Lung (tissue), 12 donors: Measurements from ENCODE around the gene RIPOR1. TPM values are rescaled to one million over a fixed set of nuclear protein-coding genes. Genes with fewer than 3 reads are reported as not detected.
A peak's percentile ranks its signal among the peaks of the same experiment; 100 is the strongest.

ENCODE experiments used
- ATAC-seq: fragments of 200-7000 bp; cut with Tn5 transposase; one replicate; pipeline ENCODE4 v1.9.1; 2020; ENCODE audit warnings: moderate number of reproducible peaks; ENCODE audit not compliant: insufficient read depth, low FRiP score
- DNase-seq, 3 donors: peaks; one replicate each; pipeline ENCODE4 v3.0.0-alpha.2; 2013 to 2017
- H3K27ac ChIP-seq, 2 donors: one replicate each; pipeline ENCODE4 v1.5.1; 2013; ENCODE audit warnings: mild to moderate bottlenecking in 2 of 2, moderate library complexity in 2 of 2, control low read depth in 1 of 2, inconsistent platforms in 1 of 2, low read depth in 1 of 2, low read length in 1 of 2
- H3K27me3 ChIP-seq, 3 donors: one replicate each; pipeline ENCODE4 v1.5.1; 2013; ENCODE audit warnings: low read length in 2 of 3; ENCODE audit not compliant: control insufficient read depth in 3 of 3, insufficient read depth in 3 of 3
- H3K36me3 ChIP-seq, 4 donors: one replicate each; pipeline ENCODE4 v1.5.1; 2013; ENCODE audit warnings: low read length in 4 of 4, mild to moderate bottlenecking in 1 of 4, moderate library complexity in 1 of 4; ENCODE audit not compliant: control insufficient read depth in 4 of 4, insufficient read depth in 4 of 4
- H3K4me1 ChIP-seq, 5 donors: one replicate each; pipeline ENCODE4 v1.5.1; 2013; ENCODE audit warnings: low read length in 5 of 5, mild to moderate bottlenecking in 2 of 5, moderate library complexity in 1 of 5; ENCODE audit not compliant: control insufficient read depth in 5 of 5, insufficient read depth in 5 of 5
- H3K4me3 ChIP-seq: one replicate; pipeline ENCODE4 v1.5.1; 2013; ENCODE audit warnings: mild to moderate bottlenecking, control low read depth, moderate library complexity
- H3K9ac ChIP-seq, 2 donors: one replicate each; pipeline ENCODE4 v1.5.1; 2013; ENCODE audit warnings: low read length in 2 of 2, control low read depth in 1 of 2; ENCODE audit not compliant: insufficient read depth in 1 of 2
- H3K9me3 ChIP-seq, 4 donors: one replicate each; pipeline ENCODE4 v1.5.1; 2013; ENCODE audit warnings: low read length in 3 of 4, mild to moderate bottlenecking in 1 of 4, moderate library complexity in 1 of 4; ENCODE audit not compliant: control insufficient read depth in 4 of 4, insufficient read depth in 3 of 4
- CTCF ChIP-seq: IDR thresholded peaks from 2 replicates; pipeline ENCODE4 v1.5.1; 2012; ENCODE audit warnings: mild to moderate bottlenecking; ENCODE audit errors: control extremely low read depth, extremely low read depth
- WGBS, 2 donors: extraction: QIAGEN DNeasy Blood & Tissue Kit; methylation state at CpG; one replicate each; pipeline ENCODE4 v1.1.7; 2013; 5-methylcytosine and 5-hydroxymethylcytosine counted together
- polyA plus RNA-seq, 2 donors: library from polyadenylated mRNA; stranded (reverse); fragments of 200-250 nt; gene quantifications; one replicate each; pipeline ENCODE4 v1.2.1, GENCODE V29; 2013
- total RNA-seq, 2 donors: library from RNA; depleted of rRNA in 1 of 2; stranded (reverse); fragments of >200 nt in 1 of 2; gene quantifications; one replicate each; pipeline ENCODE4 v1.2.1, GENCODE V29; 2014 to 2021
- donor health status: control.
- donor health status: control.
- donor health status: Bipolar disorder and iron deficiency.
- donor health status: healthy.
- donor health status: DM: yes; HTN: yes; CAD: no.

RIPOR1 gene
- total and polyA plus RNA-seq, 4 donors, result 44.1 to 122 (median 70.4) TPM

- Histone ChIP-seq H3K36me3 (peaks cover 9 to 18% (median 10%) of the 10 kb centered on the region in 4 donors), H3K4me3 (no peak overlapping the region), H3K9me3 (no peaks in the 10 kb centered on the region), H3K27me3 (no peaks in the 10 kb centered on the region), H3K9ac (peak overlapping the region in 1 of 2 donors; percentile 23), H3K4me1 (peaks cover 0 to 7% (median 3%) of the 10 kb centered on the region in 5 donors), H3K27ac (no peak overlapping the region)
- WGBS, 2 donors, result 73 to 93% methylated on average over 2 of the region's 2 CpGs
- DNase-seq (no peak), ATAC-seq (no peak)
- no peak for TF ChIP-seq CTCF
Observed at GRCh38 chr16:67571464-67571863, 42.8 kb downstream of the RIPOR1 start.

GRCh38 chr16:67571981-67572431 lies 43.4 kb downstream of the RIPOR1 start:
- Histone ChIP-seq H3K27me3 (no peaks in the 10 kb centered on the region), H3K36me3 (peaks cover 9 to 18% (median 10%) of the 10 kb centered on the region in 4 donors), H3K9me3 (no peaks in the 10 kb centered on the region), H3K4me3 (no peak overlapping the region), H3K27ac (no peak overlapping the region), H3K4me1 (peaks cover 0 to 7% (median 2%) of the 10 kb centered on the region in 5 donors), H3K9ac (no peak overlapping the region)
- ATAC-seq (peak; percentile 34), DNase-seq (no peak)
- 64 to 83% methylated on average over 4 of the region's 4 CpGs for WGBS, 2 donors
- TF ChIP-seq CTCF, result no peak

GRCh38 chr16:67579686-67580085 lies 51.1 kb downstream of the RIPOR1 start:
- DNase-seq (no peak), ATAC-seq (no peak)
- no peak overlapping the region for H3K9ac ChIP-seq
- H3K9me3 ChIP-seq, result no peaks in the 10 kb centered on the region
- TF ChIP-seq CTCF, result no peak
- WGBS, 2 donors, result 72 to 84% methylated on average over 4 of the region's 4 CpGs
- H3K27me3 ChIP-seq, result no peaks in the 10 kb centered on the region
- H3K4me3 ChIP-seq, result no peak overlapping the region
- no peaks in the 10 kb centered on the region for H3K4me1 ChIP-seq
- peaks cover 0 to 5% (median 3%) of the 10 kb centered on the region in 4 donors for H3K36me3 ChIP-seq
- H3K27ac ChIP-seq, result no peak overlapping the region

GRCh38 chr16:67580202-67580601 lies 51.6 kb downstream of the RIPOR1 start:
- no peak overlapping the region for H3K27ac ChIP-seq
- DNase-seq (no peak), ATAC-seq (no peak)
- H3K4me3 ChIP-seq, result no peak overlapping the region
- no peak for TF ChIP-seq CTCF
- H3K36me3 ChIP-seq, result peaks cover 0 to 5% (median 3%) of the 10 kb centered on the region in 4 donors
- WGBS, 2 donors, result 97 to 98% methylated on average over 4 of the region's 4 CpGs
- no peaks in the 10 kb centered on the region for H3K27me3 ChIP-seq
- no peak overlapping the region for H3K9ac ChIP-seq
- no peaks in the 10 kb centered on the region for H3K9me3 ChIP-seq
- H3K4me1 ChIP-seq, result no peaks in the 10 kb centered on the region
